GM19455 (cell line): ENCODE results near the gene AKAP7.
A peak's percentile ranks its signal among the peaks of the same experiment; 100 is the strongest.

Experiments
- ATAC-seq: cut with Tn5 transposase; IDR thresholded peaks from one replicate; pipeline ENCODE4 v1.9.1; 2021; ENCODE audit not compliant: unreplicated experiment

AKAP7 gene

DNA sequence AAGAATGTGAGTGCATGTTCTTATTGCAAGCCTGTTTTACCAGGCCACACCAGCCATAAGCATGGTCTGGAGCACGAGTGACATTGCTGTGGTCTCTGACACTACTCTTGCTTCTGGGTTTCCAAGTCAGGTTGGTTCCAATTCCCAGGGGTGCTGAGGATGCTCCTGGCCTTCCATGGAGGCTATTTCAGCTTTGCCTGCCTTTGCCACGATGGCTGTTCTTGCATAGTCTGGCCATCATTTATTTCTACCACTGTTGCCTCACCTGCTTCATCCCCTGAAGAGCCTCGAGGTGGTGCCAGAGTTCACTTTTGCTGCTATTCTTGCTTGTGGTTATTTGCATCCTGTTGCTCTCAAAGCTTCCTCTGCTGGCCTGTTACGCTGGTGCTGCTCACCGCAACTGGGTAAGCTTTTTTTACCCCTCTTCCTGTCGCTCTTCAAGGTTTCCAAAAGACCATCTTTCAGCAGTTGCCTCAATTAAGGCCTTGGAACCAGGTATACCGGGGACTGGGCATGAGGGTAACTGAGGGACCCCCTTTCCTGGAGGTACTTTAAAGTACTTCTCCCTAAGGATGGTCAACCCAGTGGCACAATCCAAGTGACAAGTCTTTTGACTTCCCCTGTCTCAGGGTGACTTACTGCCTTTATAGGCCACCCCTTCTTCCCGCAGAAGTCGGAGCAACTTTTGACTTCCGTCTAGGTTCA lies 64.5 kb downstream of the AKAP7 start:
- ATAC-seq = peak; percentile 100

- ATAC-seq = no peak
Observed at GRCh38 chr6:131205481-131206244, 70.4 kb downstream of the AKAP7 start.

DNA sequence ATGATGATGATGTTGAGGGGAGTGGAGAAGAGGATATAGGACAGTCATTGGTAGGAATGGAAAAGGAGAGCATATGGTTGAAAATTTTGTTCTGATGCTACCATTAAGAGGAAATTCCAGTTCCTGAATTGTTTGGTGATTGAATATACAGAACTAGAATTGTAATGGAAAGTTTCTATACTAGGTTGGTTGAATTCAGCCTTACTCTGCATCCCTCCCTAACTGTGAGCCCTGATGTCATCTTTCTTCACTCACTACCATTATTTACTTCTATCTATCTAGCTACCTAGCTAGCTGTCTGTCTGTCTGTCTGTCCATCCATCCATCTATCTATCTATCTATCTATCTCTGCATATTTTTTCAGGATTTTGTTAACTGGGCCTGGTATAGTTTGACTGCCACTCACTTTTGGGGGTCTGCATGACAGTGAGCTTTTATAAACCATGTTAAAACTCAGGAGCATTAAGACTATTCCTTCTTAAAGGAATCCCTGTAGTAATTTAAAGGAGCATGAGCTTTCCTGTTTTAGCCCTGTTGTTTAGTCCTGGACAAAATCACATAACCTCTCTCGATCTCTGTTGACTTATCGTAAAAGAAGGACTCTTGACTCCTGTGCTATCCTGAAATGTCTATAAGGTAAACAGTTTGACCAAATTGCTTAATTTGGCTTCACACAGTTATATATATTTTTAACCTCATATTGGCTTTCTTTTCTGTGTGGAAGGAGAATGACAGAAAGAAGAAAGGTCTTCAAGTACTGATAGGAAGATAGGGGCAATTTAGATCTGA lies 71.4 kb downstream of the AKAP7 start:
- ATAC-seq = no peak

DNA sequence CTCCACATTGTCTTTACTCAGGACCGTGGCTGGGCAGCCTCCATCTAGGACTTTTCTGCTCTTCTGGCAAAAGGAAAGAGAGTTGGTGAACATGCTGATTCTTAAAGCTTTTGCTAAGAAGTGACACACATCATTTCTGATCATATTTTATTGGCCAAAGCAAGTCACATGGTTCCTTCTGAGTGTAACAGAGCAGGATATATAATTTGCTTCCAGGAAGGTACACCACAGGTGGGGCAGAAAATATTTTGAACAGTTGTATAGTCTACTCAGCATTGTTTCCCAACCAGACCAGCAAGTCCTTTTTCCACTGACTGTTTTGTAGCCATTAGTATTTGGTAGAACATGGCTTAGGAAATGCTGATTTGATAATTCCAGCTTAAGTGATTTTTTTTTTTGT lies 73.5 kb downstream of the AKAP7 start:
- no peak for ATAC-seq

- no peak for ATAC-seq
Observed at GRCh38 chr6:131210469-131210868, 75.2 kb downstream of the AKAP7 start.

DNA sequence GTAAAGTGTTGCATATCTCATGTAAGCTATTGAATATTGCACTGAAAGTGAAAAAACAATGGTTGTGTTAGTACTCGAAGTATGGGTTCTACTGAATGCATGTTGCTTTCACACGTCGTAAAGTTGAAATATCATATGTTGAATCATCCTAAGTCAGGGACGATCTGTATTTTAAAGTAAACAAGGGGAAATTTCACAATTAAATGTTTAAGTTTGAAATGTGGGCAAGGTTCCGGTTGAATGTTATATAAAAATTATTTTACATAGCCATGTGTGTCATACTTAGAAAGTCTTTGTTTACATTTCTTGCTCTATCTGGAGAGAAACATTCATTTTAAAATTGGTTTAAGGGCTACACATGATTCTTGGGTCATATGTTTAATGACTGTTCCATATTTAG lies 76.8 kb downstream of the AKAP7 start:
- ATAC-seq = no peak

GRCh38 chr6:131212913-131213312 lies 77.6 kb downstream of the AKAP7 start:
- no peak for ATAC-seq

- ATAC-seq = no peak
Observed at GRCh38 chr6:131213501-131213990, 78.3 kb downstream of the AKAP7 start.

DNA sequence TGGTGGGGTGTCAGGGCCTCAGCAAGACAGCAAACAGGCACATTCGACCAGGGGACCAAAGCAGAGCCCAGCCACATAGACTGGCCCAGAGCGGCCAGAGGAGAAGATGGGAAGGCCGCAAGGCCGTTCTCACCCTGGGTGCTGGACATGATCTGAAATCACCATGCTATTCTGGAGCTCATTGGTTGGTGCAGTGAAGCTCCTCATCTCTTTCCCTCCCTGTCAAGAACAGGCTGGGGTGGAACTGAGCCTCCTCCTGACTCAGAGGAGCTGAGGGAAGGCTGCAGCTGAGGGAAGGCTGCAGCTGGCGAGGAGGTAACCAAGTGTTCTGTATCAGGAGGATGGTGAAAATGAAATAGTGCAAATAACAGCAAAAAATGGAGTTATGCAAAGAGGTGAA lies 80.0 kb downstream of the AKAP7 start:
- ATAC-seq = no peak

- no peak for ATAC-seq
Observed at GRCh38 chr6:131216246-131216645, 81.0 kb downstream of the AKAP7 start.

GRCh38 chr6:131222773-131223172 lies 87.5 kb downstream of the AKAP7 start:
- no peak for ATAC-seq

- no peak for ATAC-seq
Observed at GRCh38 chr6:131223416-131223815, 88.1 kb downstream of the AKAP7 start.

DNA sequence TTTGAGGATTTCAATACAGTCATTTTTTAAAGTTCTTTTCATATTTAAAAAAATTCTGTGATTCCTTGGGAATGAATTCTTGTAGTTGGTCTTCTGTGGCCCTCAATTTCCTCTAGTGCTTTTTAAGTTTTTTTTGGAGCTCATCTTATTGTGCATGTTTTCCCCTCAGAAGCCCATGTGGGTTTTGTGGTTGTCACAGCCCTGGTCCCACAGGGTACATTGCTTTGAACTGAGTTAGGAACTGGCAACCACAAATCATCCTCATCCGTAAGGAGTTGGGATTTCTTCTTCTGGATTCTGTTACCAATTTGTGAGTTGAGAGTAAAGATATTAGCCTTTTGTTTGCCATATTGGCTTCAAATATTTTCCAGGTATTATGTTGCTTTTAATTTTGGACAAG lies 89.9 kb downstream of the AKAP7 start:
- no peak for ATAC-seq

GRCh38 chr6:131225959-131226358 lies 90.7 kb downstream of the AKAP7 start:
- no peak for ATAC-seq

DNA sequence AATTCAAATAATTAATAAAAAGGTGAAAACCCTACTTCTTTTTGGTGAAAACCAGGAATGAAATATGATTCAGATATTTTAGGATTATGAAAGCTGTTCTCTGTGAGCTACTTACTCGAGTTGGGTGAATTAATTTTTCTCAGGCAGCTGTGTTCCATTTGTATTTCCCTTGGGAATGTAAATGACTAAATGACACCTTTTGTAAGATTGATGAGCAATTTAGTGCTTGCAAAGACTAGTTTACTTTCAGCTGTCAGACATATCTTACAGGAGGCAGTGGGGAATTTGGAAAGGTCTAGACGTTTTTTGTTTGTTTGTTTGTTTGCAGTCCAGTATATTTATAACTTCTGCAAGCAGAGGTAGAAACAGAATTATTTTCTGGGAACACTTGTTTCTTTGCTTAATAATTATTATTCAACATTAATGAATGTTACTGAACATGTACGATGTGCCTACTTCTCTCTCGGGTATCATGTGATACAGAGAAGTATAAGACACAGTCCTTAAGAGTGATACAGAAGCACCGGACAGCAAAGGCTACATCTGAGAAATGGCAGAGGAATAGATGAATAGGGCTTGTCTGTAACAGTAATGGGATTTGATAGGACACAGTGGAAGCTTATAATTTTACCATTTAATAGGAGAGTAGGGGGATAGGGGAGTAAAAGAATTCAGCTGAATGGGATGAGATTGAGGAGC lies 91.3 kb downstream of the AKAP7 start:
- ATAC-seq = no peak

DNA sequence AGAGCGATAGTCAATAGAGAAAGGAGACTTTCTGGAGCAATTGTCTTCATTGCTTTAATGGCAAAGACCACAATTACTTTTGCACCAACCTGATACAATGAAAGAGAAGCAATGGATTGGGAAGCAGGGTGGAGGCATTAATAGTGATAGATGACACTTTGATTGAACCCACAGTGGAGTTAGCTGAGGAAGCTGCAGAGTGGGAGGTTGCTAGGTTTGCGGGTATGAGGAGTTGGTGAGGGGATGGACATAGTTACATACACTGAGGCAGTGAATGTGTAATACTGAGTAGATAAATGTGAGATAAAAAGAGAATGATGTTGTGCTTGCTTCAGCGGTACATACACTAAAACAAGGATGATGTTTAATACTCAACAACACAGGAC lies 91.9 kb downstream of the AKAP7 start:
- no peak for ATAC-seq

DNA sequence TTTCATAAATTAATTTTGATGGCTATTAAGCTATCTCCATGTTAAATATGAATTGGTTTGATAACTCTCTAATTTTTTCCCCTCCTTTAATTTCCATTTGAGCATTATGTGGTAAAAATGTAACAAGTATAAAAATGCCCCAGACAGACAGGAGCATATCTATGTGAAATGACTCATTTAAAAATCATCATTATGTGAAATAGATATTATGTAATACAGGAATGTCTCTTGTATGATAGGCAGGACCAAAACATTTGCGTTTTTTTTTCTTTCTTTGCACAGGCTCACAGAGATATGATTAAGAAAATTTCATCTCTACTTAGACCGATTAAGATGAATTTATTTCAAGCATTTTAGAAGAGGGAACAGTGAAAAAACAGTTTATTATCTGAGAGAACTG lies 95.8 kb downstream of the AKAP7 start:
- no peak for ATAC-seq

DNA sequence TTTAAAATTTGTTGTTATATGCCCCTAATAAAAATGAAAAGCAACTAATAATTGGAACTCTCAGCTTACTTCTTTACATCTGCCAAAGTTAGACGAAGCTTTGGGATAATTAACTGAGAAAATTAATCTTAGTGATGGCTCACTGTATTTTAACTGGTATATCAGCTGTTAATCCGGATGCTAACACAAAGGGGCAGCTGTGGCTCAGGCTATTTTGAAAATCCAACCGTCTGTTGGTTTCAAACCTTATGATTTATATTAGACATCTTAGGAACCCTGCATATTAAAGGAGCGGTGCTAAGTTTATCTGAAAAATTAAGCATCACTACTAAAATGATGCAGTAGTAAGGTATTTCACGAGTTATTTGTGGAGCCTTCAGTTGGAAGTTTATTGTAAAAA lies 96.6 kb downstream of the AKAP7 start:
- no peak for ATAC-seq

DNA sequence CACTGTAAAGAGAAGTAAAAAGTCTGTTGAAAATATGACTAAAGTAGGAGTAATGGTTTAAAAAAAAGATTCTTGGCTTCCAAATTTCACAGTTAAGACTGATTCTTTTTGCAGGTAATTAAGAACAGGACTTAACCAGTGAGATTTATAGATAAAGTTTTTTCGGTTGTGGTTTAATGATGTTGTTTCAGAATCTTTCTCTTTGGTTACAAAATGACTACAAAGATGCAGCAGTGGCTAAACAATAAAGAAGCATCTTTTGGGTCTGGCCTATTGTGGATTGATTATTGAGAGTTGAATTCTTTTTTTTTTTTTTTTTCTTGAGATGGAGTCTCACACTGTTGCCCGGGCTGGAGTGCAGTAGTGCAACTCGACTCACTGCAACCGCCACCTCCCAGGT lies 109.7 kb downstream of the AKAP7 start:
- ATAC-seq = no peak

GRCh38 chr6:131250122-131250521 lies 114.9 kb downstream of the AKAP7 start:
- no peak for ATAC-seq

DNA sequence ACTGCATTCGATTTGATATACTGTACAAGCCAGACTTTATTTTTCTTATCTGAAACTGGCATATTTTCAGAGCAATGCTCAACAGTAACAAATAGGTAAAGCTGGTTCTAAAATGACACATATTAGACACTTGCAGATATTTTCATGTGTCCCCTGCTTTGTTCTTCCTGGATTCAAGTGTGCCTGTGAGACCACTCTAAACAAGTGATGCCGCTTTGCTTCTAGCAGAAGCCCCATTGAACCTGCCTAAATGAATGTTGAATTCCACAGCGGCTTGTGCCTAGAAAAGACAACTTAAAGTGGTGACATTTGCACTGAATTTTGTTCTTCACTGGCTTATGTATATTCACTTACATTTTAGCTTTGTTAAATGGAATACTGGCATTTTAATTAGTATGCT lies 115.7 kb downstream of the AKAP7 start:
- ATAC-seq = no peak
